Nephron (organoid): ENCODE data around the gene KLC4.

Source experiments
- H3K27ac Mint-ChIP-seq, 3 experiments: 2 replicates each; pipeline ENCODE4 v1.8.0; 2020; ENCODE audit warnings: mixed read lengths in 3 of 3, mild to moderate bottlenecking in 2 of 3, moderate library complexity in 1 of 3
- H3K27me3 Mint-ChIP-seq: 2 replicates; pipeline ENCODE4 v1.8.0; 2021; ENCODE audit warnings: low read depth, mild to moderate bottlenecking, moderate library complexity, mixed read lengths
- H3K36me3 Mint-ChIP-seq: 2 replicates; pipeline ENCODE4 v1.8.0; 2020; ENCODE audit warnings: low read depth, mixed read lengths
- H3K4me1 Mint-ChIP-seq: 2 replicates; pipeline ENCODE4 v1.8.0; 2020; ENCODE audit warnings: mixed read lengths
- H3K4me3 Mint-ChIP-seq, 3 experiments: 2 replicates each; pipeline ENCODE4 v1.8.0; 2020; ENCODE audit warnings: mild to moderate bottlenecking in 3 of 3, mixed read lengths in 3 of 3, moderate library complexity in 2 of 3
- H3K9me3 Mint-ChIP-seq: 2 replicates; pipeline ENCODE4 v1.8.0; 2020; ENCODE audit warnings: mixed read lengths
- CTCF ChIP-seq, 3 experiments: fragments of 200-600 bp; sonication (generic); IDR thresholded peaks; one replicate each; pipeline ENCODE4 v1.5.0; 2021; ENCODE audit warnings: antibody characterized with exemption in 3 of 3; ENCODE audit not compliant: unreplicated experiment in 3 of 3

Gene KLC4

DNA sequence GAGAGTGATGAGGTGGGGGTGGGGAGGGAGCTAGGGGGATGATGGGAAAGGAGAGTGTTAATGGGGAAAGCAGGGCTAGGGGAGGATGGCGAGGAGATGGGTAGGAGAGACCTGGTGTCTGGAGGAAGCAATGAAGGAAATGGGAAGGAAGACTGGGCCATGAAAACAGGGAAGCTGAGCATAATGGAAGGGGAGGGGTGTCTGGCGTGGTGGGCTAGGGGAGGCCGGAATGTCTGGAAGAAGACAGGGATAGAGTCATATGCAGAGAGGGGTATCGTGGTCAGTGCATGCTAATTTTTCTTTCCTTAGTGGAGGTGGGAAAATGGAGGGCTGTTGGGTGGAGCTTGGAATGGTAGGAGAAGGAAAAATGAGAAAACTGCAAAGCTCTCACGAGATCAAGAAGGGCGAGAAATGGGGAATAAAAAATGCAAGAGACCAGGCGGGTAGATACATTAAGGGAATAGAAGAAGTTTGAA, 45.0 kb upstream of the KLC4 start:
- H3K27ac Mint-ChIP-seq, result peak overlapping the region; percentile 82 to 97 (median 89)
- H3K27me3 Mint-ChIP-seq, result peaks cover 7% of the 10 kb centered on the region
- peak overlapping the region; percentile 94 to 97 (median 94) for H3K4me3 Mint-ChIP-seq
- peaks cover 44% of the 10 kb centered on the region for H3K36me3 Mint-ChIP-seq
- no peak for TF ChIP-seq CTCF (IDR thresholded peaks at IDR 0.05; ENCODE audit: unreplicated experiment in 3 of 3)
- H3K9me3 Mint-ChIP-seq, result no peaks in the 10 kb centered on the region
- peaks cover 64% of the 10 kb centered on the region for H3K4me1 Mint-ChIP-seq

GRCh38 chr6:43016176-43016942, 43.1 kb upstream of the KLC4 start:
- H3K27ac Mint-ChIP-seq, result peak overlapping the region in 2 of 3 experiments; percentile 54 to 76
- no peak for TF ChIP-seq CTCF (IDR thresholded peaks at IDR 0.05; ENCODE audit: unreplicated experiment in 3 of 3)

DNA sequence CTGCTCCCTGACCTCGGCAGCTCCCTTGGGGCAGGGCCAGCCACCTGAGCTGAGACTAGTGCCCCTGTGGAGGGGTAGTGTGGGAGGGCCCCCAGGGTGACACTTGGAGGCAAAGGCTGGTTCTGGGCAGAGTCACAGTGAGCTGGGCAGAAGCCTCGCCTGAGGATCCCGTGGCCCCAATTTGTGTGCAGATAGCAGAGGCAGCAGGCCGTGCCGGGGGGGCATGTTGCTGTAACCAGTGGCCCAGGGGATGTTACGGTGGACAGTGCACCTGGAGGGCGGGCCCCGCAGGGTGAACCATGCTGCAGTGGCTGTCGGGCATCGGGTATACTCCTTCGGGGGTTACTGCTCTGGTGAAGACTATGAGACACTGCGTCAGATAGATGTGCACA, 42.5 kb upstream of the KLC4 start:
- peak overlapping the region; percentile 75 to 89 (median 77) for H3K4me3 Mint-ChIP-seq
- peaks cover 73% of the 10 kb centered on the region for H3K4me1 Mint-ChIP-seq
- TF ChIP-seq CTCF (IDR thresholded peaks at IDR 0.05; ENCODE audit: unreplicated experiment in 3 of 3), result no peak
- H3K27me3 Mint-ChIP-seq, result peaks cover 7% of the 10 kb centered on the region
- H3K27ac Mint-ChIP-seq, result peak overlapping the region in 2 of 3 experiments; percentile 54 to 76
- no peaks in the 10 kb centered on the region for H3K9me3 Mint-ChIP-seq
- peaks cover 35% of the 10 kb centered on the region for H3K36me3 Mint-ChIP-seq

More at GRCh38 chr6:43016176-43016942, 43.1 kb upstream of the KLC4 start:
- peaks cover 73% of the 10 kb centered on the region for H3K4me1 Mint-ChIP-seq
- peaks cover 38% of the 10 kb centered on the region for H3K36me3 Mint-ChIP-seq
- no peaks in the 10 kb centered on the region for H3K9me3 Mint-ChIP-seq
- H3K27me3 Mint-ChIP-seq, result peaks cover 7% of the 10 kb centered on the region
- H3K4me3 Mint-ChIP-seq, result peak overlapping the region; percentile 75 to 89 (median 77)

- Mint-ChIP-seq H3K4me1 (peaks cover 52% of the 10 kb centered on the region), H3K36me3 (peaks cover 33% of the 10 kb centered on the region), H3K9me3 (no peaks in the 10 kb centered on the region), H3K27ac (peak overlapping the region; percentile 2 to 57 (median 50)), H3K4me3 (peak overlapping the region; percentile 55 to 89 (median 71)), H3K27me3 (peaks cover 3% of the 10 kb centered on the region)
- no peak for TF ChIP-seq CTCF (IDR thresholded peaks at IDR 0.05; ENCODE audit: unreplicated experiment in 3 of 3)
Observed at GRCh38 chr6:43019152-43019551, 40.3 kb upstream of the KLC4 start.

- Mint-ChIP-seq H3K36me3 (peaks cover 43% of the 10 kb centered on the region), H3K27ac (peak overlapping the region; percentile 93 to 97 (median 96)), H3K9me3 (no peaks in the 10 kb centered on the region), H3K27me3 (peaks cover 3% of the 10 kb centered on the region), H3K4me3 (peak overlapping the region; percentile 86 to 98 (median 97)), H3K4me1 (peaks cover 43% of the 10 kb centered on the region)
- no peak for TF ChIP-seq CTCF (IDR thresholded peaks at IDR 0.05; ENCODE audit: unreplicated experiment in 3 of 3)
Observed at GRCh38 chr6:43020052-43020705, 39.3 kb upstream of the KLC4 start.
